Ectodermal cell (in vitro differentiated cells): ENCODE data around the gene LPP.

ENCODE experiments used
- H3K27ac ChIP-seq: 2 replicates; pipeline ENCODE4 v1.7.0; 2013; ENCODE audit warnings: mild to moderate bottlenecking, low read depth, low read length; ENCODE audit not compliant: insufficient read depth, poor library complexity, severe bottlenecking
- H3K27me3 ChIP-seq: 2 replicates; pipeline ENCODE4 v1.7.0; 2013; ENCODE audit warnings: mild to moderate bottlenecking, low read length; ENCODE audit not compliant: insufficient read depth, control insufficient read depth, poor library complexity, severe bottlenecking
- H3K36me3 ChIP-seq: one replicate; pipeline ENCODE4 v1.7.0; 2013; ENCODE audit warnings: low read length; ENCODE audit not compliant: control insufficient read depth, insufficient read depth
- H3K4me1 ChIP-seq: one replicate; pipeline ENCODE4 v1.7.0; 2013; ENCODE audit warnings: low read length; ENCODE audit not compliant: control insufficient read depth, insufficient read depth
- H3K4me3 ChIP-seq: 2 replicates; pipeline ENCODE4 v1.7.0; 2013; ENCODE audit warnings: low read depth, low read length, control low read depth; ENCODE audit not compliant: insufficient read depth
- H3K9me3 ChIP-seq: 2 replicates; pipeline ENCODE4 v1.7.0; 2013; ENCODE audit warnings: mild to moderate bottlenecking, low read length, moderate library complexity; ENCODE audit not compliant: control insufficient read depth
- WGBS, 2 experiments: methylation state at CpG; one replicate each; pipeline ENCODE4 v1.1.7; 2013; ENCODE audit warnings: missing lambda C conversion rate in 2 of 2; 5-methylcytosine and 5-hydroxymethylcytosine counted together

The LPP gene

DNA sequence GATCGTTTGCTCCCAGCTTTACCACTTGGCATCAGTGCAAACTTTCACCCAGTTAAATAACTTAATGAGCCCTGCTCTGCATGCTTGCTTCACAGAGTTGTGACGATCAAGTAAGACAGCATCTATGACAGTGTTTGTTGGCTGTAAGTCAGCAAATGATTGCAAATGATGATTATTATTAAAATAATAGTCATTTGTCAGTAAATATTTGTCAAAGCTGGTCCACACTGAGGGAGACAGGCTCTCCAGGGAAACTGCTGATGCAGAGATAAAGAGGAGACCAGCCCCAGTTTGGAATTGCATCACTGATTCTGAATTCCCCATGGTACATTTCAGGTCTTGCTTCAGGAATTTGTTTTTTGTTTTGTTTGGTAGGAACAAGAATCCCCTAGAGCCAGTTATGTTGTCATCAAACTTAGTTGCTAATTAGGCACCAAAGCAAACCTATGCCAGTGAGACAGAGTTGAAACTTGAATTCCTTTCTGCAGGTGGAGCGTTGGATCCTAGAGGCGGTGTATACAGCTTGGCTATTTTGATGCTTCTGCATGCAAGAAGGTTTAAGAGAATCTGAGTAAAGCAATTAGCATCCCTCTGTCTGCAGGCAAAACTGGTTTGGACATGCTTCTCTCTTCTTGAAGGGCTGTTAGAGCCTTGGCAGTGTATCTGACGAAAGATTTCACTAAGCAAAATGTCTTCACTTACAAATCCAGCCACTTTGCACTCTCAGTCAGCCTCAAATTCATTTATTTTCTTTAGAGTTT, 679.2 kb downstream of the LPP start:
- no peaks in the 10 kb centered on the region for H3K27me3 ChIP-seq
- H3K36me3 ChIP-seq: no peaks in the 10 kb centered on the region
- H3K4me1 ChIP-seq: no peaks in the 10 kb centered on the region
- WGBS, 2 experiments: 91 to 92% methylated on average over 5 of the region's 5 CpGs
- H3K4me3 ChIP-seq: no peak overlapping the region
- H3K27ac ChIP-seq: no peak overlapping the region
- no peaks in the 10 kb centered on the region for H3K9me3 ChIP-seq

DNA sequence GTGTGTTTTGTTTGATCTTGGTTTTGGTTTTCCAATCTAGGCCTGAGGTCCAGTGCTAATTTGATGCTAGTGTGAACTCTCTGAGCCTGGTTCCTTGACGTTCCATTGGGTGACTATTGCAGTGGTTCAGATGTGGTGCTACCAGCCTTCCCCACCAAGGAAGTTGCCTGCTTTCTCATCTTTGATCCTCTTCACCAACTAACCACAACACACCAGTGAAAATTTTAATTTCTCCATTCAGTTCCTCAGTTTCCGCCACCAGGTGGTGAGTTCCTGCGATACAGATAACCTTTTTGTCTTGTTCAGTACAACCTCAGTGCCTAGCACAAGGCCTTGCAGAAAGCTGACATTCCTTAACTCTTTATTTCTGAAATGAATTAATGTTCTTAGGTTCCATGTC, 680.4 kb downstream of the LPP start:
- no peaks in the 10 kb centered on the region for H3K4me1 ChIP-seq
- no peak overlapping the region for H3K4me3 ChIP-seq
- no peaks in the 10 kb centered on the region for H3K9me3 ChIP-seq
- H3K27me3 ChIP-seq: no peaks in the 10 kb centered on the region
- 91 to 97% methylated on average over 3 of the region's 3 CpGs for WGBS, 2 experiments
- H3K36me3 ChIP-seq: no peaks in the 10 kb centered on the region
- no peak overlapping the region for H3K27ac ChIP-seq

DNA sequence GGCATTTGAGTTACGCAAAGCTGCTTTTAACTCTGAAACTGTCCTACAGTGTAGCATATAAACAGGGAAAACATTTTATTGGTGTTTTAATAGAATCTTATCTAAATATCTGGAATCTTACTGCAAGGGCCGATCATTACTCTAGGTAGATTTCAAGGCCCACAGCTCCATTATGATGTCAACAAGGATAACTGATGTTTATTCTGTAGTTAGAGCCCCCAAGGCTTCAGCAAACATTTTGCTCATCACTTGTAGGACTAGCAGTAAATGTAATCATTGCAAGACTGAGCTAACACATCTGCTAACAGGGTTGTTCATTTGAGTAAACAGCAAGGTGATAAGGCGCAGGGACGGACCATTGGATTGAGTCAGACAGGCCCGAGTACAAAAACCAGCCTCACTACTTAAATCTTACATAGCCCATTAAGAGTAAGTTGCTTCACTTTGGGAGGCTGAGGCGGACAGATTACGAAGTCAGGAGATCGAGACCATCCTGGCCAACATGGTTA, 685.3 kb downstream of the LPP start:
- Histone ChIP-seq H3K27me3 (no peaks in the 10 kb centered on the region), H3K27ac (no peak overlapping the region)
- WGBS, 2 experiments: 88 to 93% methylated on average over 7 to 8 of the region's 8 CpGs

DNA sequence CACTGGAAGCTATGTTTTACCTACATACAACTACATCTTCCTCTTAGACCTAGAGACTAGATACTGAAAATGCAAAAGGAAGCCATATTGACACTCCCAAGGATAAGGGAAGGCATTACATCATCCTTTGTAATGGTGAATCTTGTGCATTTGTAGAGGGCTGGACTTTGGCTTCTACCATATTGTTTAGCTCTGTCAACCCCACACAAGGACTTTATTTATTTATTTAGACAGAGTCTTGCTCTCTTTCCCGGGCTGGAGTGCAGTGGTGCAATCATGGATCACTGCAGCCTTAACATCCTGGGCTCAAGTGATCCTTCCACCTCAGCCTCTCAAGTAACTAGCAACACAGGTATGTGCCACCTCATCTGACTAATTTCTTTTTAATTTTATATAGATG, 686.3 kb downstream of the LPP start:
- no peaks in the 10 kb centered on the region for H3K27me3 ChIP-seq
- no peaks in the 10 kb centered on the region for H3K36me3 ChIP-seq
- H3K4me3 ChIP-seq: no peak overlapping the region
- H3K9me3 ChIP-seq: no peaks in the 10 kb centered on the region
- H3K4me1 ChIP-seq: no peaks in the 10 kb centered on the region
- 98 to 100% methylated on average over 1 of the region's 1 CpG for WGBS, 2 experiments
- H3K27ac ChIP-seq: no peak overlapping the region

More for the DNA sequence above, 685.3 kb downstream of the LPP start:
- Histone ChIP-seq H3K9me3 (no peaks in the 10 kb centered on the region), H3K4me1 (no peaks in the 10 kb centered on the region), H3K4me3 (no peak overlapping the region), H3K36me3 (no peaks in the 10 kb centered on the region)

DNA sequence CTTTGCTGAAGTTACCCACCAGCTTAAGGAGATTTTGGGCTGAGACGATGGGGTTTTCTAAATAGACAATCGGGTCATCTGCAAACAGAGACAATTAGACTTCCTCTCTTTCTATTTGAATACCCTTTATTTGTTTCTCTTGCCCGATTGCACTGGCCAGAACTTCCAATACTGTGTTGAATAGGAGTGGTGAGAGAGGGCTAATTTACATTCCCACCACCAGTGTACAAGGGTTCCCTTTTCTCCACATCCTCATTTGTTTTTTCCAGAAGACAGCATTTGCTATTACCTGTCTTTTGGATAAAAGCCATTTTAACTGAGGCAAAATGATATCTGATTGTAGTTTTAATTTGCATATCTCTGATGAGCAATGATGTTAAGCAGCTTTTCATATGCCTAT, 687.9 kb downstream of the LPP start:
- WGBS, 2 experiments: 78 to 100% methylated on average over 2 of the region's 3 CpGs
- no peak overlapping the region for H3K27ac ChIP-seq
- H3K4me3 ChIP-seq: no peak overlapping the region
- no peaks in the 10 kb centered on the region for H3K4me1 ChIP-seq
- no peaks in the 10 kb centered on the region for H3K9me3 ChIP-seq
- no peaks in the 10 kb centered on the region for H3K27me3 ChIP-seq
- no peaks in the 10 kb centered on the region for H3K36me3 ChIP-seq

DNA sequence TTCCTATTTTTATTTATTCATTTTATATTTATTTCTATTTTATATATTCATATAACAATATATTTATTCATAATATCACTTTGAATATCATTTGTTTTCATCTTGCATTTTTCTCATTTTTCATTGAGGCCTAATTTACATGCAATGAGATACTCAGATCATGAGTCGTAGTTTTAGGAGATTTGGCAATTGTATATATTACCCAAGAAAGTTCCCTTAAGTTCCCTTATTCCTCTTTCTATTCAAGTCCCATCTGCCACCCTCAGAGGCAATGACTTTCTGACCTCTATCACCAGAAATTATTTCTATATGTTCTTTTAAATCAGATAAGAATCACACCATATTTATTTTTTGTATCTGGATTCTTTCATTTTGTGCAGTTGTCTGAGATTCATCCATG, 688.7 kb downstream of the LPP start:
- Histone ChIP-seq H3K4me1 (no peaks in the 10 kb centered on the region), H3K27ac (no peak overlapping the region), H3K36me3 (no peaks in the 10 kb centered on the region), H3K27me3 (no peaks in the 10 kb centered on the region), H3K4me3 (no peak overlapping the region), H3K9me3 (no peaks in the 10 kb centered on the region)
- 89% methylated on average over 1 of the region's 1 CpG; no CpG with 5 or more reads in 1 of the 2 experiments for WGBS, 2 experiments

DNA sequence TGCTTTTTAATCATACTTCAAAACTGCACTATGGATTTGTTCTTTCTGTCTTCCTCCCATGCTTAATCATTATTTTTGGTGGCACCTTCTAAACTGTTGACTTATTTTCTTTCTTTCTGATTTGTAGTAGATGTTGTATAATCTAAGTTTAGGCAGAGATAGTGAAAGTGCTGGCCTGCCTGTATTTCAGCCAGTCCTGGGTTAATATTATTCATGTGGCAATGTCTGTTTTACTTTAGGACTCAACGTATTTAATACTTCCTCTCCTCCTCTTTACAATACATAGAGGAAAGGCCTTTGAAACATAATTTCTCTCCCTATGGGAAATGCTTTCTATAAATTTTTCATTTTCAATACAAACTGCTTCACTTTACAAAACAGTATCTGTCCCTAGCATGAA, 690.1 kb downstream of the LPP start:
- H3K27ac ChIP-seq: no peak overlapping the region
- WGBS, 2 experiments: 100% methylated on average over 1 of the region's 1 CpG
- H3K27me3 ChIP-seq: no peaks in the 10 kb centered on the region

DNA sequence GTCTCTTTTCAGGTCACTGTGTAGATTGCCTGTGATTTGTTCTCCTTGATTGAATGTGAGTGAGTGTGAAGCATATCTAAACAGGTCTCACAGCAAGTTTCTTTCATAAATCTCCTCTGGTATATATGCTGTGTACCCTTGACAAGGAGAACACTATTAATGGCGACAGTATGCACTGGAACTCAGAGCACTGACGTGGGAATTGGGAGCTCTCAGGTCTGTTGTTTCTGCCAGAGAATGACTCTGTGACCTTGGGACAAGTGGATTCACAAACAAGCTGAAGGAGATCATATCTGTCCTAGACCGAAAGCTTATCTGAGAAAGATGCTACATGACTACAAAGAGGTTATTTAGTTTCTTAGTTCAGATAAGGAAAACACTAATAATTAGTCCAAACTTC, 691.6 kb downstream of the LPP start:
- H3K27ac ChIP-seq: no peak overlapping the region
- no peaks in the 10 kb centered on the region for H3K36me3 ChIP-seq
- 95% methylated on average over 3 of the region's 3 CpGs for WGBS, 2 experiments
- no peaks in the 10 kb centered on the region for H3K27me3 ChIP-seq
- H3K4me1 ChIP-seq: no peaks in the 10 kb centered on the region
- H3K4me3 ChIP-seq: no peak overlapping the region
- no peaks in the 10 kb centered on the region for H3K9me3 ChIP-seq

More for the DNA sequence above, 690.1 kb downstream of the LPP start:
- Histone ChIP-seq H3K9me3 (no peaks in the 10 kb centered on the region), H3K4me1 (no peaks in the 10 kb centered on the region), H3K4me3 (no peak overlapping the region), H3K36me3 (no peaks in the 10 kb centered on the region)

DNA sequence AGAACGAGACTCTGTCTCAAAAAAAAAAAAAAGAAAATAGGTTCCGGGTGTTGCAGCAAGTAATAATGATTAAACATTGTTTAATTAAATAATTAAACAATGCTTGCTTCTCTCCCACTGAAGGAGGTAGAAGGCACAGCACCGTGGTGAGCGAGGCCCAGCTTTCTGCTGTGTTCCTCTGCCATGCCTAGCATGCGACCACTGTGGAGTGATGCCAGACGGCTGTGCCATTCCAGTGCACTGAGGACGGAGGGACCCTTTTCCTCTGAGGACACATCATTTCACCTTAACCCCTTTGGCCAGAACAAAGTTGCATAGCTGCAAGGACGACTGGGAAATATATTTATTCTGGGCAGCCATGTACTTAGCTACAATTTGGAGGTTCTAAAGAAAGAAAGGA, 695.0 kb downstream of the LPP start:
- H3K27ac ChIP-seq: no peak overlapping the region
- 88% methylated on average over 6 to 8 of the region's 8 CpGs for WGBS, 2 experiments
- no peaks in the 10 kb centered on the region for H3K36me3 ChIP-seq
- H3K9me3 ChIP-seq: no peaks in the 10 kb centered on the region
- no peaks in the 10 kb centered on the region for H3K4me1 ChIP-seq
- no peaks in the 10 kb centered on the region for H3K27me3 ChIP-seq
- no peak overlapping the region for H3K4me3 ChIP-seq

DNA sequence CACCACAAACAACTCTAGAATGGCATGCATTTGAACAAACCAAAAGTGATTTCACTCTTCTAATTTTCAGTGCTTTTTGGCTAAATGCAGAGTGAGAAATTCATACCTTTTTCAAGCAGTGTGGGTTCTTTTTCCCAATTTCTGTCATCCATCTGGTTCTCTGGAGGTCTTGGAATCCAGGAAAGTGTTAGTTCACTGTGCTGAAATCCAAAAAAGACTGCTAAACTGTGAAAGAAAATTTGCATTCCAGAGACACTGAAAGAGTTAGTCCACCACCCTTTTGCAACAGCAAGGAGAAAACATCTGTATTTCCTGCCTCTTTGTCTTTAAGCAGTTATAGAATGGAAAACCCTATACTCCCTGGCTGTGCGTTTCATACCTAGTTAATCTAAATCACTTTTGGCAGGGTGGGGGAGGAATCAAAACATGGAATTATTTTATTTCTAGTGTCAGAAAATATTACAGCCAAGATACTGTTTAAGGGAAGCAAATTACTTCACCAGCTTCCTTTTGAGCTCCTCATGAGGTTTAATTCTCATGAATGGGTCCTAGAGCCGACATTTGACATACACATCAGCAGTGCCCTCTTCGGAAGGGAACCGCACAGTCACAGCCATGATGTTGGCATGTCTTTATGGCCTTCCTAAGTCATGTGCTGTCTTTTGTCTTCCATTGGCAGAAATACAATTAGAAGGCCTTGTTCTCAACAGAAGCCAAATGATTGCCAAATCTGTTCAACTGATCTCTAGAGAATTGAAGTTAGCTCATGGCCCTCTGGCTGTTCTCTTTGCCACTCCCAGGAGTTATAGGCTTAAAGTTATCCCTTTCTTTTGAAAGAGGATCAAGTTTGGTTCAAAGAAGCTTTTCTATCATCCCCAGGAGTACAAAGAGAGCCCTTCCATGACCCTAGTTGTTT, 700.2 kb downstream of the LPP start:
- Histone ChIP-seq H3K27me3 (no peaks in the 10 kb centered on the region), H3K4me1 (peaks cover 4% of the 10 kb centered on the region), H3K27ac (no peak overlapping the region), H3K36me3 (no peaks in the 10 kb centered on the region), H3K4me3 (no peak overlapping the region), H3K9me3 (no peaks in the 10 kb centered on the region)
- 95 to 97% methylated on average over 3 to 4 of the region's 4 CpGs for WGBS, 2 experiments
